ENCODE measurements around the gene HNRNPD. TPM values are rescaled to one million over a fixed set of nuclear protein-coding genes. Genes with fewer than 3 reads are reported as not detected.

The HNRNPD gene
- total and polyA plus RNA-seq, 2 experiments from 2014 or later = 245 to 768 TPM

Small RNA genes within 50 kb of the gene (small RNA-seq; reads per million reads assigned to genes)
- gene RF00150 (ENCODE audit: low replicate concordance) = not detected

Other genes with a start within 250 kb of the HNRNPD start
- 243 and 250 TPM in 2 replicates for gene HNRNPDL, start 56.5 kb upstream of the HNRNPD start, total RNA-seq (2014; rRNA removed; shearing (Covaris generic))
- gene HNRNPDL, start 56.5 kb upstream of the HNRNPD start, polyA plus RNA-seq (2016; fragmentation: Nextera tagmentation; extraction: Ambion mirVana) = 336 and 354 TPM in 2 replicates
- 105 and 131 TPM in 2 replicates for gene ENOPH1, start 56.6 kb upstream of the HNRNPD start, total RNA-seq (2014; rRNA removed; shearing (Covaris generic))
- gene ENOPH1, start 56.6 kb upstream of the HNRNPD start, polyA plus RNA-seq (2016; fragmentation: Nextera tagmentation; extraction: Ambion mirVana) = 137 and 146 TPM in 2 replicates
- gene TMEM150C, start 188.0 kb upstream of the HNRNPD start, total RNA-seq (2014; rRNA removed; shearing (Covaris generic)) = 1.9 and 4.0 TPM in 2 replicates
- 1.5 and 1.7 TPM in 2 replicates for gene TMEM150C, start 188.0 kb upstream of the HNRNPD start, polyA plus RNA-seq (2016; fragmentation: Nextera tagmentation; extraction: Ambion mirVana)

Data from GM23338 (cell line).